Epithelial cell of proximal tubule (primary cell): ENCODE measurements around the gene PDE1C. TPM values are rescaled to one million over a fixed set of nuclear protein-coding genes. Genes with fewer than 3 reads are reported as not detected.
"Not testable (repeated sequence)": the region's sequence is repeated elsewhere in the genome, so short reads cannot be mapped to it uniquely, and the experiment has no call there.

Experiments
- DNase-seq: peaks from one replicate; pipeline ENCODE4 v3.0.0-alpha.2; 2011; ENCODE audit warnings: low read depth
- H3K4me3 ChIP-seq: 2 replicates; pipeline ENCODE4 v1.5.1; 2011; ENCODE audit warnings: low read depth, mild to moderate bottlenecking, low read length
- CTCF ChIP-seq: conservative IDR thresholded peaks from 2 replicates; pipeline ENCODE4 v1.5.1; 2012; ENCODE audit warnings: low read depth, mild to moderate bottlenecking, low read length
- total RNA-seq: library from RNA; depleted of rRNA; stranded (reverse); fragments of >200 nt; gene quantifications from 2 replicates; pipeline ENCODE4 v1.2.3, GENCODE V29; 2015

The PDE1C gene
- total RNA-seq, 1 donor from 2014 or later, result 5.9 TPM

DNA sequence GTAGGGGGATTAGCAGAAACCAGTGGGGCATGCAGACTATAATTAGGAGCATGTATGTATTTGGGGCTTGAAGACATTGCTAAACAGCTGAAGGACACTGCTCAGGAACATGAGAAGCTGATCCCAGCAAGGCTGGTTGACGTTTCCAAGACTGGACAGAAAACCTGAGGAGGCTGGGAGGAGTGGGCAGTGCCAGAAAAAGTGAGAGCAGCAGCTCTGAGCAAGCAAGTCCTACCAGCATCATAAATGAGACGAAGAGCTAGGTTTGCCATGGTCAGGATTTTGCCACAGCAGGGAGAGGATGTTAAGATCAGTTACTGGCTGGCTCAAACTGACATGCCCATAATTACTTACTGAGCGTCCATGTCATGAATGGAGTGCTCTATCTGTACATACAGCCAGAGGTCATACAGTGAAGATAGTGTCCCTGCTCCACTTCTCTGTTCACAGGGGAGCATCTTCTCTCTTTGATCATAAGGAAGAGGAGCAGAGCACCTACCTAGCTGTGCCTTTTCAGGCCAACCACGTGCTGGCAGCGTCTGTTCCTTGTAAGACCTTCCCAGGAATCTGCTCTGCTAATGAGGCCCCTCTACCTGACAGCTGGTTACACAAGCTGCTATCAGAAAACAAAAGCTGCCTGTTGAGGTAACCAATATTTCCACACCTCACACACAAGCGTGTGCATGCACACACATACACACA is 44.7 kb downstream of the PDE1C start:
- H3K4me3 ChIP-seq, result no peak overlapping the region
- no peak for DNase-seq
- TF ChIP-seq CTCF, result no peak

- no peak overlapping the region for H3K4me3 ChIP-seq
- TF ChIP-seq CTCF, result no peak
- no peak for DNase-seq
Measured at GRCh38 chr7:32023376-32023775, 46.8 kb downstream of the PDE1C start.

- H3K4me3 ChIP-seq, result no peak overlapping the region
- no peak for TF ChIP-seq CTCF
- DNase-seq, result no peak
Measured at GRCh38 chr7:32022966-32023365, 47.2 kb downstream of the PDE1C start.

- DNase-seq, result no peak
- no peak overlapping the region for H3K4me3 ChIP-seq
- TF ChIP-seq CTCF, result no peak
Measured at GRCh38 chr7:32020551-32021159, 49.6 kb downstream of the PDE1C start.

GRCh38 chr7:32018845-32019578 is 51.2 kb downstream of the PDE1C start:
- H3K4me3 ChIP-seq, result no peak overlapping the region
- no peak for DNase-seq
- TF ChIP-seq CTCF, result no peak

DNA sequence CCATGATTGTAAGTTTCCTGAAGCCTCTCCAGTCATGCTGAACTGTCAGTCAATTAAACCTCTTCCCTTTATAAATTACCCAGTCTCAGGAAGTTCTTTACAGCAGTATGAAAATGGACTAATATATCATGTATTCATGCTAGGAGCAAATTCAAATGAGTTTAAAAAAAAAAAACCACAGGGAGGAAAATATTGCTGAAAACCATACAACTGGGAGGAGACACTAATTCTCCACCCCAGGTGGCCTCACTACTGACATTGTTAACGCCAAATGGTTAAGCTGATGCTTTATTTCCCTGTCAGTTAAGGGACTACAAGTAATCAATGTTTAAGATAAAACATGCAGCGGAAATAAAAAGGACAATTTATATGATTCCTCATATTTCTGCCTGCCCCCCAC is 55.1 kb downstream of the PDE1C start:
- no peak for TF ChIP-seq CTCF

GRCh38 chr7:32013471-32013870 is 56.7 kb downstream of the PDE1C start:
- H3K4me3 ChIP-seq, DNase-seq: not testable (repeated sequence)

More for the DNA sequence above, 55.1 kb downstream of the PDE1C start:
- no peak overlapping the region for H3K4me3 ChIP-seq
- DNase-seq, result no peak
